Natural killer cell (primary cell): ENCODE data around the gene BTBD9. TPM values are rescaled to one million over a fixed set of nuclear protein-coding genes. Genes with fewer than 3 reads are reported as not detected.

ENCODE experiments used
- ATAC-seq, 3 donors: fragments of 150-1000 bp in 2 of 3; fragments of 200-7000 bp in 1 of 3; cut with Tn5 transposase; 1 replicate in 1 of 3; 2 replicates in 2 of 3; pipeline ENCODE4 v1.10.0; 2021; ENCODE audit warnings: mild to moderate bottlenecking in 2 of 3, moderate library complexity in 2 of 3
- DNase-seq, 2 donors: peaks; one replicate each; pipeline versions ENCODE4 v3.0.0 to v3.0.0-alpha.2; 2013 to 2021; ENCODE audit warnings: mixed read lengths in 1 of 2
- H3K27ac ChIP-seq: one replicate; pipeline ENCODE4 v1.5.1; 2013; ENCODE audit warnings: mild to moderate bottlenecking, low read length
- H3K27me3 ChIP-seq: one replicate; pipeline ENCODE4 v1.6.1; 2013; ENCODE audit warnings: low read length; ENCODE audit not compliant: control insufficient read depth, insufficient read depth
- H3K36me3 ChIP-seq: one replicate; pipeline ENCODE4 v1.6.1; 2013; ENCODE audit warnings: low read length; ENCODE audit not compliant: control insufficient read depth, insufficient read depth
- H3K4me1 ChIP-seq: one replicate; pipeline ENCODE4 v1.6.1; 2013; ENCODE audit warnings: low read length; ENCODE audit not compliant: control insufficient read depth, insufficient read depth
- H3K4me3 ChIP-seq: one replicate; pipeline ENCODE4 v1.5.1; 2013; ENCODE audit warnings: low read length
- H3K9me3 ChIP-seq: one replicate; pipeline ENCODE4 v1.6.1; 2013; ENCODE audit warnings: low read length; ENCODE audit not compliant: control insufficient read depth, insufficient read depth
- H3K27ac Mint-ChIP-seq, 2 donors: one replicate each; pipeline ENCODE4 v1.8.0; 2022; ENCODE audit warnings: mild to moderate bottlenecking in 2 of 2, mixed read lengths in 2 of 2, moderate library complexity in 1 of 2
- H3K27me3 Mint-ChIP-seq, 2 donors: one replicate each; pipeline ENCODE4 v1.8.0; 2022; ENCODE audit warnings: low read depth in 2 of 2, mixed read lengths in 2 of 2
- H3K36me3 Mint-ChIP-seq: one replicate; pipeline ENCODE4 v1.8.0; 2022; ENCODE audit warnings: mixed read lengths
- H3K4me1 Mint-ChIP-seq, 2 donors: one replicate each; pipeline ENCODE4 v1.8.0; 2022; ENCODE audit warnings: mixed read lengths in 2 of 2
- H3K4me3 Mint-ChIP-seq: one replicate; pipeline ENCODE4 v1.8.0; 2022; ENCODE audit warnings: mild to moderate bottlenecking, moderate library complexity, mixed read lengths
- H3K9me3 Mint-ChIP-seq, 2 donors: one replicate each; pipeline ENCODE4 v1.8.0; 2022; ENCODE audit warnings: mixed read lengths in 2 of 2
- WGBS: methylation state at CpG from one replicate; pipeline ENCODE4 v1.1.7; 2013; ENCODE audit warnings: missing lambda C conversion rate; ENCODE audit not compliant: insufficient coverage; 5-methylcytosine and 5-hydroxymethylcytosine counted together
- intact Hi-C: fragments of 100-400 bp; cut with micrococcal nuclease; formaldehyde crosslinking; loops from one replicate; pipeline ENCODE4 v1.14.2; 2022
- total RNA-seq, 4 donors: library from RNA; stranded (reverse); fragments of 120-200 nt in 1 of 4; gene quantifications; one replicate each; pipeline versions ENCODE4 v1.2.3 to v1.2.4, GENCODE V29; 2013 to 2022
- TF ChIP-seq, protein P1 (sequence below): fragments of 200-600 bp; IDR thresholded peaks from one replicate; pipeline ENCODE4 v1.8.0; 2022; ENCODE audit warnings: antibody characterized with exemption

BTBD9 gene
- total RNA-seq, 3 donors from 2014 or later (not counting 1 experiment from before 2014, with no cell fraction given): 51.6 to 70.3 (median 54.3) TPM

DNA sequence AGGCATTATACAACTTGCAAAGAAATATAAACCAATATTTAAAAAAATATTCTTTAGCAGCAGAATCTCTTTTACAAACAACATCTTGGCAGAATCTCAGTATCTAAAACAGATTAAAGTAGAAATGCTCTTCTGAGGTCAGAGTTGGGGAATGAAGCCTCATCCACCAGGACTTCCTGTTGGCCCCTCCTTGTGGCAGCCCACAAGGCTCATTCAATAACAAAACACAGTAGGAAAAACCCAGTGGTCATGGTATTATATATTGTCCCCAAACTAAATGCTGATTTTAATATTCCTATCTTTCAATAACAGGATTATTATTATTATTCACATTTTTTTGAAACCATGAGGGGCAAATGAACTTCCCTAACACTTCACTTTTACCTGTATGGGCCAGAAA lies 368.6 kb downstream of the BTBD9 start:
- intact Hi-C loops: no loop called here
- peak in 1 of 3 donors; percentile 37 for ATAC-seq
- no peaks in the 10 kb centered on the region for H3K27me3 Mint-ChIP-seq
- no peak for DNase-seq
- Histone ChIP-seq H3K27me3 (no peaks in the 10 kb centered on the region), H3K4me1 (peaks cover 10% of the 10 kb centered on the region), H3K9me3 (no peaks in the 10 kb centered on the region), H3K36me3 (no peaks in the 10 kb centered on the region), H3K27ac (no peak overlapping the region), H3K4me3 (no peak overlapping the region)
- TF ChIP-seq, protein P1, sequence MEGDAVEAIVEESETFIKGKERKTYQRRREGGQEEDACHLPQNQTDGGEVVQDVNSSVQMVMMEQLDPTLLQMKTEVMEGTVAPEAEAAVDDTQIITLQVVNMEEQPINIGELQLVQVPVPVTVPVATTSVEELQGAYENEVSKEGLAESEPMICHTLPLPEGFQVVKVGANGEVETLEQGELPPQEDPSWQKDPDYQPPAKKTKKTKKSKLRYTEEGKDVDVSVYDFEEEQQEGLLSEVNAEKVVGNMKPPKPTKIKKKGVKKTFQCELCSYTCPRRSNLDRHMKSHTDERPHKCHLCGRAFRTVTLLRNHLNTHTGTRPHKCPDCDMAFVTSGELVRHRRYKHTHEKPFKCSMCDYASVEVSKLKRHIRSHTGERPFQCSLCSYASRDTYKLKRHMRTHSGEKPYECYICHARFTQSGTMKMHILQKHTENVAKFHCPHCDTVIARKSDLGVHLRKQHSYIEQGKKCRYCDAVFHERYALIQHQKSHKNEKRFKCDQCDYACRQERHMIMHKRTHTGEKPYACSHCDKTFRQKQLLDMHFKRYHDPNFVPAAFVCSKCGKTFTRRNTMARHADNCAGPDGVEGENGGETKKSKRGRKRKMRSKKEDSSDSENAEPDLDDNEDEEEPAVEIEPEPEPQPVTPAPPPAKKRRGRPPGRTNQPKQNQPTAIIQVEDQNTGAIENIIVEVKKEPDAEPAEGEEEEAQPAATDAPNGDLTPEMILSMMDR: no peak
- no peak overlapping the region for H3K4me3 Mint-ChIP-seq
- H3K4me1 Mint-ChIP-seq: peaks cover 6 to 23% of the 10 kb centered on the region in 2 donors
- no peaks in the 10 kb centered on the region for H3K36me3 Mint-ChIP-seq
- H3K27ac Mint-ChIP-seq: no peak overlapping the region
- no peaks in the 10 kb centered on the region for H3K9me3 Mint-ChIP-seq

GRCh38 chr6:38270367-38270766 lies 369.4 kb downstream of the BTBD9 start:
- WGBS: 93% methylated on average over 1 of the region's 1 CpG
- Mint-ChIP-seq H3K27ac (no peak overlapping the region), H3K27me3 (no peaks in the 10 kb centered on the region), H3K4me3 (no peak overlapping the region), H3K36me3 (no peaks in the 10 kb centered on the region), H3K9me3 (no peaks in the 10 kb centered on the region), H3K4me1 (peaks cover 6 to 23% of the 10 kb centered on the region in 2 donors)
- no peak overlapping the region for H3K4me3 ChIP-seq
- no peak overlapping the region for H3K27ac ChIP-seq
- DNase-seq: no peak
- ATAC-seq: no peak
- TF ChIP-seq, protein P1: no peak
- H3K4me1 ChIP-seq: peaks cover 10% of the 10 kb centered on the region
- no peaks in the 10 kb centered on the region for H3K9me3 ChIP-seq
- intact Hi-C loops: no loop called here
- no peaks in the 10 kb centered on the region for H3K36me3 ChIP-seq
- no peaks in the 10 kb centered on the region for H3K27me3 ChIP-seq

DNA sequence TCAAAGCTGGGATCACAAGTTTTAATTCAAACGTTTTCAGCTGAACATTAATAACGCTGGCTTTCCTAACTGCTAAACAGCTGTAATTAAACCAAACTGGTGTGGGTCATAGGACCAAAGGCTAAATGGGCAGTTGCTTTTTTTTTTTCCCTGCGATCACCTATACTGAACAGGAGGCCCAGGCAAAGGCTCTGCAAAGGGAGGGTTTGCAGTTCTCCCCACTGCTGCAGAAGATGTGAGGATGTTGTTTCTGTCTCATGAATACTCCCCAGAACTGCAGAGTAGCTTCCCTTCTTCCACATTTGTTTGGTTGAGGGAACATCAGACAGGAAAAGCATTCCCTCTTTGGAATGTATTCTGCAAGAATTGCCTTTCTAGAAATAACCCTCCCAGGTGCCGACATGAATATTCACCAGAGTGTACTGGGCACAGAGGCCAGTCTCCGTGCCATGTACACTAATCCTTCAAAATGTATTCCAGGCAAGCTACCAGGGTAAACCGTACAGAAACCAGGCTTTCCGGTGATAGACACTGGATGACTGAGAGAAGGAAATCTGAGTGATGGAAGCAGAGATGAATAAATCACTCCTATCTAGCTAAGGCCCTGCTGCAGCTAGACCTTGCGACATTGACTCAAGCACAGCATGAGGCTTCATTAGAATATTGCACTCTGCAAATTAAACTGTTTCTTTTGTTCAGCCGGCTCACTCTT lies 370.1 kb downstream of the BTBD9 start:
- peaks cover 10% of the 10 kb centered on the region for H3K4me1 ChIP-seq
- Mint-ChIP-seq H3K27ac (no peak overlapping the region), H3K36me3 (no peaks in the 10 kb centered on the region), H3K4me3 (no peak overlapping the region), H3K4me1 (peaks cover 6 to 23% of the 10 kb centered on the region in 2 donors), H3K9me3 (no peaks in the 10 kb centered on the region), H3K27me3 (no peaks in the 10 kb centered on the region)
- no peak overlapping the region for H3K27ac ChIP-seq
- H3K4me3 ChIP-seq: no peak overlapping the region
- H3K27me3 ChIP-seq: no peaks in the 10 kb centered on the region
- no peak for DNase-seq
- no peak for ATAC-seq
- TF ChIP-seq, protein P1: no peak
- 94% methylated on average over 8 of the region's 9 CpGs for WGBS
- intact Hi-C loops: no loop called here
- no peaks in the 10 kb centered on the region for H3K9me3 ChIP-seq
- no peaks in the 10 kb centered on the region for H3K36me3 ChIP-seq

GRCh38 chr6:38268342-38268741 lies 371.4 kb downstream of the BTBD9 start:
- no peak for DNase-seq
- no peaks in the 10 kb centered on the region for H3K9me3 Mint-ChIP-seq
- H3K4me3 Mint-ChIP-seq: no peak overlapping the region

More at GRCh38 chr6:38268342-38268741, 371.4 kb downstream of the BTBD9 start:
- Histone ChIP-seq H3K4me3 (no peak overlapping the region), H3K4me1 (peaks cover 10% of the 10 kb centered on the region), H3K9me3 (no peaks in the 10 kb centered on the region), H3K27me3 (no peaks in the 10 kb centered on the region), H3K27ac (no peak overlapping the region), H3K36me3 (no peaks in the 10 kb centered on the region)
- 97% methylated on average over 4 of the region's 4 CpGs for WGBS
- Mint-ChIP-seq H3K36me3 (no peaks in the 10 kb centered on the region), H3K4me1 (peaks cover 2 to 17% of the 10 kb centered on the region in 2 donors), H3K27me3 (no peaks in the 10 kb centered on the region), H3K27ac (no peak overlapping the region)
- intact Hi-C loops: no loop called here
- TF ChIP-seq, protein P1: no peak
- ATAC-seq: no peak
